ENCODE data around the gene TRAF1.
A peak's percentile ranks its signal among the peaks of the same experiment; 100 is the strongest.

TRAF1 gene

GRCh38 chr9:120869360-120869687 is 57.3 kb downstream of the TRAF1 start:
- DNase-seq (ENCODE audit: low read depth in 2 of 2), result no peak

DNA sequence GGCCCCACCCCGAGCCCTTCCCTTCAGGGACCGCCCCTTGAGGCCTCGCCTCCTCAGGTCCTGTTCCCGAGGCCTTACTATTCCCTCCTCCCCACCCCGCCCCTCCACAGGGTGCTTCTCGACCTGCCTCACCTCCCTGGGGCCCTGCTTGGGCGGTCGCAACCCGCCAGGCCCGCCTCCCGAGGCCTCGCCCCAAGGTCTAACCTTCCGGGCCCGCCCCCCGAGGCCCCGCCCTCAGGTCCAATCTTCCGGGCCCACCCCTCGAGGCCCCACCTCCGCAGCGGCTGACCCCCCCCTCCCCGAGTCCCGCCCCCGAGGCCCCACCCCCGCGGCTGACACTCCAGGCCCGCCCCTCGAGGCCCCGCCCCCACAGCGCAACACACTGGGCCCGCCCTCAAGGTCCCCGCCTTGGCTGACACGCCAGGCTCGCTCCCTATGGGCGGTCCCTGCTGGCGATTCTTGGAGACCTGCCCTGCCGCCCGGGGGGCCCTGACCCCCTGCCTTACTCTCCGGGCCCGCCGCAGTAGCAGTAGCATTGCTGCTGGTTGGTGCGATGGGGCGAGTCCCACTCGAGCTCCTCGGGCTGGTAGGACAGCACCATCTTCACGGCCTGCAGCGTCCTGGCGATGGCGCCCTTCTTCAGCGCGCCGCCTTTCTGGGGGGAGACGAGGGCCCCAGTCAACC is 57.8 kb downstream of the TRAF1 start:
- peak; percentile 94 to 97 for DNase-seq (ENCODE audit: low read depth in 2 of 2)

DNA sequence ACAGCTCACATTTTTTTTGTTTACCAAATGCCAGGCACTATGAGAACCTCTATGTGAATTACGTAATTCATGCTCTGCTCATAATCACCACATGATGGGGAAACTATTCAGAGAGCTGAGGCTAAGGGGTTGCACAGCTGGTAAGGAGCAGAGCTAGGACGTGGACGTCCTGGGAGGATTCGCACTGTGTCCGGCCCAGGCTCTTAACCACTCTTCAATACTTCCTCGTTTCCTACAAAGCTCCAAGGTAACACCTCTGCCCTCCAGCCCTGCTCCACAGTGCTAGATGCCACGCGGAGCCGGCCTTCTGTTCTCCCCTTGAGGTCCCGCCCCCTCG is 58.3 kb downstream of the TRAF1 start:
- no peak for DNase-seq (ENCODE audit: low read depth in 2 of 2)

DNA sequence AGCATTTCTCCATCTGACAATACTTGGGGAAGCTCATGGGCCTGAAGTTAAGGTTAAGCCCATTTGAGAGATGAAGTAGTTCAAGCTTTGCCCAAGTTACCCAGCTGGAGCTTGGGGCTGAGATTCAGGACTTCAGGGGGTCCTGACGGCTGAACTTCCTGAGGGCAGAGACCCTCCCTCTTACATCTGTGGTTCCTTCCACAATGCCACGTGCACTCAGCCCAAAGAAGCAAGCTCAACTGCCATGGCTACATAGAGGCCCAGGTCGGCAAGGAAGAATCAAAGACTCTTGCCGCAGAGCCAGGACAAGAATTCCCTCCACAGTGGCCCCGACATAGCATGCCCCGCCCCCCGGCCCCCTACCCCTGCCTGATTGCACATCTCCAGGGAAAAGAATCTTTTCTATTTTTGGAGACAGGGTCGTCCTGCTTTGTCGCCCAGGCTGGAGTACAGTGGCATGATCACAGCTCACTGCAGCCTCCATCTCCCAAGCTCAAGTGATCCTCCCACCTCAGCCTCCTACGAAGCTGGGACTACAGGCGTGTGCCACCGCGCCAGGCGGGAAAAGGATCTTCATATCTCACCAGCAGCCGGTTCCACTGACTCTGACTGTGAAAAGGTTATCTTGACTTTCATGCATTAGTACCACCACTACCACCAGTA is 58.8 kb downstream of the TRAF1 start:
- DNase-seq (ENCODE audit: low read depth in 2 of 2), result no peak

- no peak for DNase-seq (ENCODE audit: low read depth in 2 of 2)
Observed at GRCh38 chr9:120866651-120867050, 59.9 kb downstream of the TRAF1 start.

GRCh38 chr9:120865809-120866208 is 60.8 kb downstream of the TRAF1 start:
- DNase-seq (ENCODE audit: low read depth in 2 of 2), result no peak

GRCh38 chr9:120865176-120865575 is 61.4 kb downstream of the TRAF1 start:
- DNase-seq (ENCODE audit: low read depth in 2 of 2), result no peak

DNA sequence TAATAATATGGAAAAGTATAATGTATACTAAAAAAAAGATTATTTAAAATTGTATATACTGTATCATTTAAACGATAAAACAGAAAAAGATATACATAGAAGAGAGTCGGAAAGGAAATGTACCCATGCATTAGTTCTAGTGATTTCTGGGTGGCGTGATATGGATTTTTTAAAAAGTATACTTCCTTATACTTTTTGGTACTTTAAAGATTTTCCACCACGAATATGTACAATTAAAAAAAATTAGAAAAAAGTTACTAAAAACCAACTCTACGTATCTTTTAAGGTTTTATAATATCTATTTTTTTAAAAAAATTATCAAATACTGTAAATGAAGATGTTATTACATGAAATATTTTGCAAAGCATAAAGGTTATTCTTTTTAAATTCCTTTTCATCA is 61.9 kb downstream of the TRAF1 start:
- DNase-seq (ENCODE audit: low read depth in 2 of 2), result no peak

- DNase-seq (ENCODE audit: low read depth in 2 of 2), result no peak
Observed at GRCh38 chr9:120863833-120864232, 62.8 kb downstream of the TRAF1 start.

DNA sequence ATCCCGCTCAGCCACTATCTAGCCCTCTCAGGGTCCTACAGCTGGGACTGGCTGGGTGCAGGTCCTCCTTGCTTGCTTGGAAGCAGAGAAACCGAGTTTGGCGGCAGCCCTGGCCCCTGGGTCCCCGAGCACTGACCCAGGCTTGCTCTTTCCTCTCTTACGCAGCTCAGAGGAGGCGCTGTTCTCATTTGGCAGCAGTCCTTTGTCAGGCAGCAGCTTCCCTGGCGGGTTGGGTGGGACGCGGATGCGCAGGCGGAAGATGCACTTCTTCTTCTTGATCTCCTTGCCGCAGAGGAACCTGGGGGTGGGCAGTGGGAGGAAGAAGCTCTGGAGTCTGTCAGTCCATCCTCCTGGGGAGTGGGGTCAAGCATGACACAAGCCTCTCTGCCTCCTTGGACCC is 64.1 kb downstream of the TRAF1 start:
- DNase-seq (ENCODE audit: low read depth in 2 of 2), result no peak

DNA sequence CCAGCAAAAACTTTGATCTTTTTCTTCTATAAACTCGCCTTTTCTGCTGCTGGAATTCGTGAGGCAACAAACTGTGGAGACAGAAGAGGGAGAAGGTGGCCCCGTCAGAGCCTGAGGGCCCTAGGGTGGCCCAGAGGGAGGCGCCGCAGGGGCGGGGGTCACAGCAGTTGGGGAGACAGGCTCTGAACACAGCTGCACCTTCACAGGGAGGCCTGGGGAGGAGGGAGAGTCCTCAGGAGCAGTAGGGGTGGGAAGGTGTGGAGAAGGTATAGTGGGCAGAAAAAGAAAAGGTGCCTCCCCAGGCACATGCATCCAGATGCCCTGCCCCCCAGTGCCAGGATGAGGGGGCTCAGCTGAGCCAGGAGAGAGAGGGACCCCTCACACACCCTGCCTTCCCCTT is 64.7 kb downstream of the TRAF1 start:
- no peak for DNase-seq (ENCODE audit: low read depth in 2 of 2)

GRCh38 chr9:120860083-120860482 is 66.5 kb downstream of the TRAF1 start:
- no peak for DNase-seq (ENCODE audit: low read depth in 2 of 2)

DNA sequence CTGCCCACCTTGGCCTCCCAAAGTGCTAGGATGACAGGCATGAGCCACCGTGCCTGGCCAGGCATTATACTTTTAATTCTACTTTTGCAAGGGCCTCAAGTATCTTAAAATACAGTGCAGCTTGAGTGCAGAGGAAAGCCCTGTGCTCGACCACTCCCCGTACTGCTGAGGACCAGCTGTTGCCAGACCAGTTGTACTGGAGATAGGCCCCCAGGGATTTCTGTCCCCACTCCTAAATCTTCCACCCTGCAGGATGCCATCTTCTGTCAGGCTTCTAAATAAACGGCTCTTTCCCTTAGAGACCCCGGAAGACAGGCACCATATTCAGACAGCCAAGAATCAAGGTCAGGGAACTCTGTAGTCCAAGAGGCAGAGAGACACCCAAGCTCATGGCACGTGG is 67.2 kb downstream of the TRAF1 start:
- DNase-seq (ENCODE audit: low read depth in 2 of 2), result no peak

- no peak for DNase-seq (ENCODE audit: low read depth in 2 of 2)
Observed at GRCh38 chr9:120857902-120858301, 68.7 kb downstream of the TRAF1 start.

DNA sequence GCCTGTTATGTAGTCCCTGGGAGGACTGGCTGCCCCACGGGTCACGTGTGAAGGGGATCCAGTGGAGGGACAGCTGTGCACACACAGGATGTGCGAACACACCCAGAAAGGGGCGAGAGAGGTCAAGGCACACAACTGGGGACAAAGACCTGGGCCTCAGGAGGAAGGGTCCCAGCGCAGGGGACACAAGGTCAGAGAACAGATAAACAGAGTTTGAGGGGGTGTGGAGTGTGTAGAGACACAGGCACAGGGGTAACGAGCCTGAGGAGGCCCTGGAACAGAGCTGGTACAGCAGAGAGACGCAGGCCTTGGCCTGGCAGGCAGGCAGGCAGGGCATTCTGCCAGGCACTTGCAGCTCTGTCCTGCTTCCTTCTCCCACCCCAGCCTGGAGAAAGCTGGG is 69.1 kb downstream of the TRAF1 start:
- DNase-seq (ENCODE audit: low read depth in 2 of 2), result no peak

DNA sequence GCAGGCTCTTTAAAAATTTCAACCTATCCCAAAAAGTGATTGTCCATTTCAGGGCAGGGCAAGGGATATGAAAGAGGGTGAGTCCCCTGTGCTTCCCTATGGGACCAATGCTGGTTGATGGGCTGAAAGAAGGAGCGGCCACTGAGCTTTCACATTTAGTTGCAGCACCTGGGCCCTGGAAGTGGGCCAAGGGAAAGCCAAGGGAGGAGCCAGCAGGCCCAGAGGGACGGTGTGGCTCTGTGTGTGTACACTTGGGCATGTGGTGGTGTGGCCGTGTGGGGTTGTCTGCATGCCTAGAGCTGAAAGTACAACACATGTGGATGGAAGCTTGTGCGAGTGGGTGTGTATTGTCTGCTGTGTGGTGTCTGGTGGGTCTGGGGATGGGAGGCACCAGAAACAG is 69.9 kb downstream of the TRAF1 start:
- no peak for DNase-seq (ENCODE audit: low read depth in 2 of 2)

- DNase-seq (ENCODE audit: low read depth in 2 of 2), result no peak
Observed at GRCh38 chr9:120855827-120856670, 70.5 kb downstream of the TRAF1 start.

DNA sequence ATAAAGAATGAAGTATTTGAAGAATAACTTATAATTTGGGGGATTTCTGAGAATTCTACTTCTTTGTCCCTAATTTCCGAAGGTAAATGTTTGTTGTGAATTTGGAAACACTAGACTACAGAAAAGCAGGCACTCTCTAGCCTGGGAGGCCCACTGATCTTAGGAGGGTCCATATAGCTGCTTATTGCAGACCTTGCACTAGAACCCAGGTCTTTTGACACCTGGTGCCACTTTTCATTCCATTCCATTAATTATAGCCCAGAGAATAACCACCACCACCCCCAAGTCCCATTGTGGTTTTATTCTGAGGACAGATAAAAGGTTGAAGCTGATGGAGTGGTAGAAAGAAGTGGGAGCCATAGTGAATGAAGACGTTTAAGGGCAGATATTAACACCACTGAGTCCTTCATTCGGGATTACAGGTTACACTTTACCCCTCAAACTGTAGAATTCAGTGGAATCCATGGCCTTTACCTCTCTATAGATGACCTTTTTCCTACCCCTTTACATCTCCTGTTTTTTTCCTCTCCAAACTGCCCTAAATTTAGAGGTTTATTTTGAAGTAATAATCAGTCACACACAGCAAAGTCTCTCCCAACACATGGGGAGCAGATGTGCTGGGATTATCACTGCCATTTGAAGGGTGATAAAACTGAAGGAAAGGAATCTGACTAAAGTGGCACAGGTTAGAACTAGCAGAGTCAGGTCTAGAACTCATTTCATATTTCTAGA is 71.8 kb downstream of the TRAF1 start:
- DNase-seq (ENCODE audit: low read depth in 2 of 2), result no peak

GRCh38 chr9:120853198-120853597 is 73.4 kb downstream of the TRAF1 start:
- no peak for DNase-seq (ENCODE audit: low read depth in 2 of 2)

All from stimulated activated CD4-positive, alpha-beta T cell treated with anti-CD3 and anti-CD28 coated beads, Interleukin-12 subunit alpha, Interleukin-12 subunit beta, amount 100 ng/mL, for 24 hours (primary cell).